GM21723 (cell line): ENCODE measurements around the gene RGCC.

Experiments
- ATAC-seq: cut with Tn5 transposase; IDR thresholded peaks from one replicate; pipeline ENCODE4 v1.9.1; 2021; ENCODE audit warnings: mild to moderate bottlenecking, moderate library complexity; ENCODE audit not compliant: unreplicated experiment

The RGCC gene

GRCh38 chr13:41514853-41515395 lies 57.6 kb downstream of the RGCC start:
- no peak for ATAC-seq

- ATAC-seq: no peak
These were observed 58.3 kb downstream of the RGCC start for GRCh38 chr13:41515491-41516139.

- no peak for ATAC-seq
These were observed 58.8 kb downstream of the RGCC start for GRCh38 chr13:41516166-41516565.

- no peak for ATAC-seq
These were observed 59.4 kb downstream of the RGCC start for GRCh38 chr13:41516760-41517159.

- ATAC-seq: no peak
These were observed 62.8 kb downstream of the RGCC start for GRCh38 chr13:41520016-41520659.
